NCI-H774 (cell line): Measurements from ENCODE around the gene NTM.
"Not testable (repeated sequence)": the region's sequence is repeated elsewhere in the genome, so short reads cannot be mapped to it uniquely, and the experiment has no call there.

Source experiments
- DNase-seq: peaks from one replicate; lab custom pipeline; 2025; lab: John Stamatoyannopoulos, UW

Gene NTM

GRCh38 chr11:131422029-131422428 is 51.6 kb downstream of the NTM start:
- no peak for DNase-seq

GRCh38 chr11:131422496-131422895 is 52.1 kb downstream of the NTM start:
- no peak for DNase-seq

- DNase-seq = no peak
Observed at GRCh38 chr11:131423688-131424087, 53.3 kb downstream of the NTM start.

- not testable (repeated sequence) for DNase-seq
Observed at GRCh38 chr11:131424257-131424876, 54.0 kb downstream of the NTM start.

- DNase-seq = no peak
Observed at GRCh38 chr11:131425285-131425684, 54.9 kb downstream of the NTM start.

GRCh38 chr11:131428853-131429252 is 58.4 kb downstream of the NTM start:
- DNase-seq = no peak

- no peak for DNase-seq
Observed at GRCh38 chr11:131430473-131431208, 60.2 kb downstream of the NTM start.

- DNase-seq = no peak
Observed at GRCh38 chr11:131441051-131441810, 70.8 kb downstream of the NTM start.

- no peak for DNase-seq
Observed at GRCh38 chr11:131446590-131447275, 76.3 kb downstream of the NTM start.

GRCh38 chr11:131447277-131447815 is 76.9 kb downstream of the NTM start:
- no peak for DNase-seq

GRCh38 chr11:131447898-131448297 is 77.5 kb downstream of the NTM start:
- no peak for DNase-seq

GRCh38 chr11:131449036-131450019 is 78.9 kb downstream of the NTM start:
- no peak for DNase-seq

- no peak for DNase-seq
Observed at GRCh38 chr11:131454490-131454889, 84.1 kb downstream of the NTM start.

GRCh38 chr11:131454989-131455388 is 84.6 kb downstream of the NTM start:
- DNase-seq = no peak

GRCh38 chr11:131455843-131456704 is 85.7 kb downstream of the NTM start:
- DNase-seq = no peak

- DNase-seq = no peak
Observed at GRCh38 chr11:131457163-131457562, 86.7 kb downstream of the NTM start.

GRCh38 chr11:131458421-131458820 is 88.0 kb downstream of the NTM start:
- no peak for DNase-seq

- DNase-seq = no peak
Observed at GRCh38 chr11:131460931-131461330, 90.5 kb downstream of the NTM start.

GRCh38 chr11:131462622-131463021 is 92.2 kb downstream of the NTM start:
- DNase-seq = no peak

- DNase-seq = no peak
Observed at GRCh38 chr11:131463162-131463561, 92.7 kb downstream of the NTM start.
